Neural progenitor cell (in vitro differentiated cells): ENCODE measurements around the gene MAGIX.

Experiments
- CTCF ChIP-seq: fragments of 200-600 bp; sonication (generic); IDR thresholded peaks from 2 replicates; pipeline ENCODE4 v1.5.1; 2017; ENCODE audit warnings: antibody characterized with exemption, mild to moderate bottlenecking
- EZH2 ChIP-seq: fragments of 200-600 bp; sonication (generic); IDR thresholded peaks from 2 replicates; pipeline ENCODE4 v1.6.1; 2017; ENCODE audit warnings: antibody characterized with exemption, mild to moderate bottlenecking, moderate library complexity

- TF ChIP-seq CTCF (no peak), EZH2 (no peak)
Measured at GRCh38 chrX:49198540-49199314, 36.2 kb downstream of the MAGIX start.
